Activated gamma-delta T cell treated with Interleukin-2 at 50 U/mL for 16 hours (primary cell): ENCODE results near the gene STAG2.

Experiments used
- DNase-seq: peaks from one replicate; pipeline ENCODE4 v3.0.0-alpha.2; 2020

Gene STAG2

DNA sequence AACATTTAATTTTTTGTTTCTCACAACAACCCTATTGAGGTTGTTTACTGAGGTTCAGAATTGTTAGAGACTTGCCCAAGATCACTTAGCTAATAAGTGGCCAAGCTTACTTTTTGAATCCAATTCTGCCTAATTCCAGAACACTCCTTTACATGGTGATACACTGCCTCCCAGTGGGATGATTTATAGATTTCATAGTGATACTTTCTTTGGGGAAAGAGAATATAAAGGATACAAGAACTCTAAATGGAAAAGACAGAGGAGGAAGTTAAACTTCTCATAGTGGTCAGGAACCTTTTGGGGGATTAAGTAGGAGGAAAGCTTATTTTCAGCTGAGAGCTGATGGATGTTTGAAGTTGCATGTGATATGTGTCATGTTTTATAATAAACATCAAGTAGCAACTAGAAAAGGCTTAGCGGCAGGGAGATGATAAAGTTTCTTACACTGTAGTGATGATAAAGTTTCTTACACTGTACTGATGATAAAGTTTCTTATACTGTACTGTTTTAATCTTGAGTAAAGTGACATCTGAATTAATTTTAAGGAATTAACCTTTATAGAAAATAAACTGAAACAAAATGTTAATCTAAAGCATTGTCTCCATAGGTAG lies 15.3 kb downstream of the STAG2 start:
- no peak for DNase-seq

DNA sequence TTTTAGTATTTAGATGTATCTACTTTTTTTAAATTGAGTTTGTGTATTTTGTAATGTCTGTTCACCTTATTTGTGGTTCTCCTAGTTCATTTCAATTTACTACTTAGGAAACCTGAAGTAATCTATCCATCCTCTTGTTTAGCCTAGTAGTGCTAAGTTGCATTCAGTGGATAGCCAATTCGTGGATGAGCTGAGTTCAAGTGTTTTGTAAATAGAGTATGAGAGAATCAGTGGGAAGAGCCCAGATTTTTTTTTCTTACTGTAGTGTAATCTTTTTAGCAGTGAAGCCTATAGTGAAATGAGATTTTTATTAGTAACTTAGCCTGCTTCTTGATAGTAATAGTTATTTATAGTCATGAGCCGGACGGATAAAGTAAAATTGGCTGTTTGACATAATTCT lies 21.7 kb downstream of the STAG2 start:
- no peak for DNase-seq

DNA sequence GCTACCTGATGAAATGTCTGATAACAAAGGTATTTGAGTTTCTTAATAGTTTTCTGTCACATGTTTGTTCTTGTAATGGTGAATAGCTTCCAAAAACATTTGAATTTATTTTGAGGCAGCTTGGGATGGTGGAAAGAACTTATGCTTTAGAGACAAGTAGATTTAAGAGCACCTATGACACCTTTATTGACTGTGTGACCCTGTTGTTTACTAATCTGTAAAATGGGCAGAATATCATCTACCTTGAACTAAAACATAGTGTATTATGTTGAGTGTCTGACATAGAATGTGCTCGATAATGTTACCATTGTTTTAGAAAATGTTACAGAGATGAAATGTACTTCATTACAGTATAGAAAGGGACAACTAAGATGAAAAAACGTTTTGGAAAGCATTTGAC lies 24.9 kb downstream of the STAG2 start:
- DNase-seq = no peak

DNA sequence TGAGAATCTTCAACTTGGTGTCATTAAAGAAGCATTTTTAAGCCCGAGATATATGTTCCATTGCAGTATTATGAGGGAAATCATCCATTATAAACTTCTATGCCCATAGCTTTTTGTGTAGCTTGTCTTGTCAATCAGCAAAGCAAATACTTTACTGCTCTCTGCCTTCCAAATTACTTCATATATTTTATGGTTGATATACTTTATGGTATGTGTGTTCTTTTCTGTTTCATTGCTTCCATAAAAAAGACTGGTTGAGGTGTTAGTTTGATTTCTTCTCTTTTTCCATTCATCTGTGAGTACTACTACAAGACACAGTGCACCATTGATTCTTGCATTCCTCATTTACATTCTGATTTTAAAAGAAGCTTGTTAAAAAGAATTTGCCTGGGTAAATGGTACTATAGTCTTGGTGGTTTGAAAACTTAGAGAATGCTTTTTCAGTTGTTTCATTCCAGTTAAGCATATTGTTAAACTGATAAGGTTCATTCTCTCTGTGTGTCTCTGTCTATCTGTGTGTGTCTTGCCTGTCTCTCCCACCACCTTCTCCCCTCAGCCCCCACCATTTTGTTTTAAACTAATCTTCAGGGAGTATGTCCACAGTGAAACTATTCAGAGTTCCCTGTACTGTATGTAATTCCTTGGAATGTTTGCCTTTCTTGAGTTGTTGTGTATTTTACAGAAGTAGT lies 27.1 kb downstream of the STAG2 start:
- no peak for DNase-seq

DNA sequence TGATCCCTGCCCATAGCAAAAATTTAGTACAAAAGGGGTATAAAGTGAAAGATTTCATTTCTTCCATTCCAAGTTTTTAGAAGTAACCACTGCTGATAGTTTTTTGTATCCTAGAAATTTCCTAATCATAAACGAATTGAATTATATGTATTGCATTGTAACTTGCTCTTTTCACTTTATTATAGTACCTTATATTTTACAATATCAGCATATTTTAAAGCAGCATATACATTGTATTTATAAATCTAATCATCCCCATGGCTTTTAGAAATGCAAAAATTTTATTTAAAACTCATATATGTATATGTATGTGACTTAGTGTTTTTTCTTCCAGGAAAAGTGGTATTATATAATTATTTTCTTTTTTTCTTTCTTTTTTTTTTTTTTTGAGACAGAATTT lies 27.7 kb downstream of the STAG2 start:
- DNase-seq = no peak

DNA sequence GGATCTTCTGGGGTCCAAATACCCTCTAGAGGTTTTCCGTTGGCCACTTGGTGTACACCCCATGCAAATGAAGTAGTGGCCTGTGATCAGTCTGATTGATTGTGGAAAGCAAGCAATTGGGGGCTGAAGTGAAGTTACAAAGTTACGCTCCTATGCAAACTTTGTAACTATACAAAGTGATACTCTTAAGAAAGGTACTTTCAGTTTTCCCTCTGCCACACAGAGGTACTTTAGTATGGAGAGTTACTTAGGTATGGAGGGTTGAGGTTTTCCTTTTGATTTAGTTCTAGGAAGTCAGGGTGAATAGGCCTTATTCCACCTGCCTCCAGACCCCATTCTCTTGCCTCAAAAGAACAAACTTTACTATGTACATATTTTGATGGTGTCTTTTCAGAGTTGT lies 28.7 kb downstream of the STAG2 start:
- no peak for DNase-seq

DNA sequence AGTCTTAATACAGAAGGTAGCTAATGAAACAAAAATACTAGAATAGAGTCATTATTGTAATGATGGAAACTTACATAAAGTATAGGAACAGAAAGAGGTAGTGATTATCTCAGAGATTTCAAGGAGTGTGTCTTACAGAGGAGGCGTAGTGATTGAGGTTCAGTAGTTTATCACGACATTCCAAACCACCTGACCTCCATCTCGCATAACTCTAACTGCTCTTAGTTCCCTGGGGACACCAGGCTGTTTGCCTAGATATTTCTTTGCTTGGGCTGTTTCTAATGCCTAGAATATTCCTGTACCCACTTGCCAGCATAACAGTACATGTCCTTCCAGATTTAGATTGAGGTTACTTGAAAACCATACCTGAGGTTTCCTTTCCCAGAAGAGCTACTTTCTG lies 29.1 kb downstream of the STAG2 start:
- DNase-seq = no peak

DNA sequence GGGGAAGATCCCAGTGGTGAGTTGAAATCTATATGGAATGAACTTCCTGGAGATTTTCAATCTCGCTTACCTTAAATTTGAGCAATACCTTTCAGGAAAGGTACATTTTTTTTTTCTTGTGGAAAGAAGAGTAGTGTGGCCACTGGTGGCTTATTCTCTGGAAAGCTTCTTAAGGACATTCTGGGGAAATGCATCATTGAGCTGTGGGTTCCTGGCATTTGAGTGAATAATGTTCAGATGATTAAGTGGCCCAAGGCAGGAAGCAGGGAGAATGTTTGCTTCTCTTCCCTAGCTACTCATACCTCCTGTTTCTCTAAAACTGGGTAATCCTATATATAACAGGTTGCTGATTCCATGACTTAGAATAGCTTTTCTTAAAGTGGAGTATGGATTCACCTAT lies 31.8 kb downstream of the STAG2 start:
- DNase-seq = no peak

DNA sequence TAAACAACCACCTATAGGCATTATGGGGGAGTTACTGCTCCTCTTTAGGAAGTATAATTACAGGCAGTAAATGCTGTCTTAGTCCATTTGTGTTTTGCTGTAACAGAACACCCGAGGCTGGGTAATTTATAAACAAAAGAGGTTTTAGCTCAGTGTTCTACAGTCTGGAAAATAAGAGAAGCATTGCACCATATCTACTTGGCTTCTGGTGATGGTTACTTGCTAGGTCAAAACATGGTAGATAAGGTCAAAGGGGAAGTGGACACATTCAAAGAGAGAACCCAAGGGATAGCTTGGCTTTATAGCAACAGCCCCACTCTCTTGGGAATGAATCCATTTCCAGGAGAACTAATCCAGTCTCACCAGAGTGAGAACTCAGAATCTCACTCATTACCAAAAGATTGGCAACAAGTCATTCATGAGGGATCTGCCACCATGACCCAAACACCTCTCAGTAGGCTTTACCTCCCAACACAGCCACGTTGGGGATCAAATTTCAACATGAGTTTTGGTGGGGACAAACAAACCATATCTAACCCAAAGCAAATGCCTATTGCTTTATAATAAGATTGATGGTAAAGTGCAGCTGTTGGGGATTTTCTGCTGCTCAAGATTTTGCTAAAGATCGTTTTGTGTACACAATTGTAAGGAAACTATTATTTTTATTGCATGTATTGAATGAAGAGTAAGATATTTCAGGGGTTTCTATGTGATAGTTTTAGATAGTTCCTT lies 32.6 kb downstream of the STAG2 start:
- DNase-seq = no peak

DNA sequence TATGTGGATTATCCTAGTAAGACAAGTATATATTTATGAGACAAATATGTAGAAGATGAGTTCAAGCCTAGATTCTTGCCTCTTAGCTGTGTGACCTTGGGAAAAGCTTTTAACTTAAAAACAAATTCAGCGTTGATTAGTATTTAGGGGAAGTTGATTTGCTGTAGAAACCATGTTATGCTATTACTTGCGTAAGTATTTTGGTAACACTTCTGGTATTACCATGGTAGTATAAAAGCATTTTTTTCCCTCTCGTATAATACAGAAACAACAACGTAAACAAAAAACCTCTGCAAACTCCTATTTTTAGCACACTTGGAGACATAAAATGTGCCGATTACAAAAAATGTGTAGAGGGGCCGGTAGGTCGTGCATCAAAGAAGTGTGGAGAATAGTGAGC lies 33.2 kb downstream of the STAG2 start:
- DNase-seq = no peak

DNA sequence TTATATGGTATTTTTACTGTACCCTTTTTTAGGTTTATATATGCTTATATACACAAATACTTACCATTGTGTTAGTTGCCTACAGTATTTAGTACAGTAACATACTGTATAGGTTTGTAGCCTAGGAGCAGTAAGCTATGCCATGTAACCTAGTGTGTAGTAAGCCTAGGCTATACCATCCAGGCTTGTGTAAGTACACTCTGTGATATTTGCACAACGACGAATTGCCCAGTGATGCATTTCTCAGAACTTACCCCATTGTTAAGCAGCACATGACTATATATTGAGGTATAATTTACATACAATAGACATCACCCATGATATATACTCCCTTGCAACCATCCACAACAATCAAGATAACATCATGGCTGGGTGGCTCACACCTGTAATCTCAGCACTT lies 40.1 kb downstream of the STAG2 start:
- DNase-seq = no peak

DNA sequence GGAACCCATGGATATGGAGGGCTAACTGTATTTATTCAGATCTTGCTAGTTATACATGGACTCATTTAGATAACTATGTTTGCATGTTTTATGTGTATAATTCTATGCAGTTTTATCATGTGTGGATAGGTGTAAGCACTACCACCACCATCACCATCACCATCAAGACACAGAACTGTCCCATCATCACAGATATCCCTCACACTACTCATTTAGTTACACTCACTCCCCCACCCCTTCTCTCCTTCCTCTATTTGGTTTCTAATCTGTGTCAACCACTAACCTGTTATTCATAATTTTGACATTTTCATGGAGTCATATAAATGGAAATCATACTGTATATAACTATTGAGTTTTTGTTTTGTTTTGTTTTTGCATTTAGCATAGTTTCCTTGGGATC lies 43.7 kb downstream of the STAG2 start:
- no peak for DNase-seq

DNA sequence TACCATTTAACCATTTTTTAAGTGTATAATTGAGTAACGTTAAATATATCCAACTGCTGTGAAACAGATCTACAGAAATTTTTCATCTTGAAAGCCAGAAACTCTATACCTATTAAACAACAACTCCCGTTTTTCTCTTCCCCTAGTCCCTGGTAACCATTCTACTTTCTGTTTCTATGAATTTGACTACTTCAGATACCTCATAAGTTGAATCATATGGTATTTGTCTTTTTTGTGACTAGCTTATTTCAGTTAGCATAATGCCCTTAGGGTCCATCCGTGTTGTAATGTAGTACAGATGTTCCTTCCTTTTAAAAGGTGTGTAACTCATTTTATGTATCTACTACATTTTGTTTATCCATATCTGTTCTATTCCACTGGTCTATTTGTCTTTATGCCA lies 48.7 kb downstream of the STAG2 start:
- DNase-seq = no peak

DNA sequence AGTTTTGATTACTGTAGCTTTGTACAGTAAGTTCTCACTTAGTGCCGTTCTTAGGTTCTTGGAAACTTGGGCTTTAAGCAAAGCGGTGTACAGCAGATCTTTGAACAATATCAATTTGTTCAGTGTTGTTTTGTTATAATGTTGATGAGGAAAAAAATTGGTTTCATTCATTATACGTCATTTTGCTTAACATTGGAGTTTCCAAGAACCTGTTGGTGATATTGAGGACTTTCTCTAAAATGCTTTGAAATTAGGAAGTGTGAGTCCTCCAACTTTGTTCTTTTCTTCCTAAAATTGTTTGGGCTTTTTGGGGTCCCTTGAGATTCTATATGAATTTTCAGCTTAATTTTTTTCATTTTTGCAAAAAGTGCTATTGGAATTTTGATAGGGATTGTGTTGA lies 49.1 kb downstream of the STAG2 start:
- DNase-seq = no peak

DNA sequence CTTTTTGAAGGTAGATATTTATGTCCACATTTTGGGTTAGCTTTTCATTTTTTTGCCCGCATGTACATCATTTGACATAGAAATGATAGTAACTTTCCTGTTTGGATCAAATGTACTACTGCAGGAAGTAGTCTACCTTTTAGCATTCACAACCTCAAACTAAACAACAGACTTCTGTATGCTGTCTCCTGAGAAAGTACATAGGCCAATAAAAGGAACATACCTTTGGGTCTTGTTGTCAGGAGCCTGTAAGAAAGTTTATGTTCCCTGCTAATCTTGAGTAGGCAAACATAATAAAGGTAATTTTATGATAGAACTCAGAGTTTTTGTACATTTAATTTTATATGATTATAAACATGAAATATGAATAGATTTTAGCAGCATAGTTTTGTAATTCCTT lies 54.2 kb downstream of the STAG2 start:
- no peak for DNase-seq

DNA sequence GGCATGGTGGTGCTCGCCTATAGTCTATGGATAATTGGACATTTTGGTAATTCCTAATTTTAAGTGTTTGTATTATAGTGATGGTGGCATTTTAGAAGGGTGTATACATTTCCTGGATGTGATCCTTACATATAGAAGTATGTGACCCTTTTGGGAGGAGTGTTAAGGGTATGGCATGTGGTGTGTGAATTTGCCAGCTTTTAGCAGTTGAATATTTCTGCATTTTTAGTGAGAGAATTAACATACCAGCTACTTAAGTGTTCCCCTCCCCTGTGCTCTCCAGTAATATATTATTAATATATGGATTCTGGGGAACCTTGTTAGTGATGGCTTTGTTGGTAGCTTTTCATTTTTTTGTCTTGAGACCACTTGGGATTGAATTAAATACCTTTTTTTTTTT lies 55.3 kb downstream of the STAG2 start:
- no peak for DNase-seq

DNA sequence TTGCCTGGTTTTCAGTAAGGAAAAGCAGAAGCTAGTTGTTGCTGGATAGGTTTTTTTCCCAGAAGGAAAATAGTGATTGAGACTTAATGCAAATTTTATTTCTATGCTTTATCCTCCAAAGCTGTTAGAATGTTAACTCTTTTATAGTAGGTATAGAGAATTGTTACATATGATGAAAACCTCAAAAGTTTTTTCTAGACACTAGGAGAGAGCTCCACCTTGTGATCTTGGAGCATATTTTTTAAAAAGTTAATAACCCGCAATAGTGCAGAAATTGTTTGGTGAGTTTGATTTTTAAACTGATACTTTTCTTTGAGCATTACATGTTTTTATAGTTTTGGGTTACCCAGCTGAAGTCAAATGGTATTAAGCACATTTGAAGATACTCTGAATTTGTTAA lies 56.5 kb downstream of the STAG2 start:
- DNase-seq = no peak

DNA sequence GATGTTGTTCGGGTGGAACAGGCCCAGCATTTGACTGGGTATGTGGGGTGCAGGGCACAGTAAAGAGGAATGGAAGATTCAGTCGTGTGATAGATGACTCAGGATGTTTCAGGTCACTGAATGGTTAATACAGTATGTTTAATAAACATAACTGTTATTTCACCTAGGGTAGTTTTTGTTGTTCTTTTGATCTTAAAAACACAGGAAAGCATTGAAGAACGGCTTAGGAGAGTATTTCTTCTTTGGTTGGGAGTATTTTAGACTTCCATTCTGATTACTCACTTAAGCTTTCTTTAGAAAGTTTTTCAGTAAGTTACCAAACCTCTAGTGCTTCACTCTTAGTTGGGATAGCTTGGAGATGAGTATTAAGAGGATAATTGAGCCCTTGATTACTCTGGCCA lies 62.3 kb downstream of the STAG2 start:
- DNase-seq = no peak

DNA sequence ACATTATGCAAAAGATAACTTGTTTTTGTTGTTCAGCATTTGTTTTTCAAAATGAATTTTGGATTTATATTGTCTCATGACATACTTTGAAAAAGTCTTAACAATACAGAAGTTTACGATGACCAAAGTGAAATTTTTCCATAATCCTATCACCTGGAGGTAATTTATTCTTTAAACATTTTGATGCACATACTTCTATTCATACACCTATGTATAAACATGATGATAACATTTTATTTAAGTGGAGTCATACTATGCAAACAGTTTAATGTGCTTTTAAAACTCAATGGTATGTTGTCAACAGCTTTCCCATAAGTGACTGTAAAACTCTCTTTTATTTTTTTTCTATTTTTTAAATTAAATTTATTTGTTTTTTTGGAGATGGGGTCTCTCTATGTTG lies 65.0 kb downstream of the STAG2 start:
- DNase-seq = no peak

DNA sequence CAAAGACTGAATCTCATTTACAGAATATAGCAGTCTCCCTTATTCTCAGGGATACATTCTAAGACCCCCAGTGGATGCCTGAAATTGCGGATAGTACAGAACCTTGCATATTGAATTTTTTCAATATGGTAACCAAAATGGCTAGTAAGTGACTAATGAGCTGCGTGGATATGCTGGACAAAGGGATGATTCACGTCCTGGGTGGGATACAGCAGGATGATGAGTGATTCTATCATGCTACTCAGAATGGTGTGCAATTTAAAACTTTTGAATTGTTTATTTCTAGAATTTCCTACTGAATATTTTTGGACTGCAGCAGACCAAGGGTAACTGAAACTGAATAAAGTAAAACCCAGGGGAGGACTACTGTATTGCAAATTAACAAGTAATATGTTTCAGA lies 66.7 kb downstream of the STAG2 start:
- no peak for DNase-seq

DNA sequence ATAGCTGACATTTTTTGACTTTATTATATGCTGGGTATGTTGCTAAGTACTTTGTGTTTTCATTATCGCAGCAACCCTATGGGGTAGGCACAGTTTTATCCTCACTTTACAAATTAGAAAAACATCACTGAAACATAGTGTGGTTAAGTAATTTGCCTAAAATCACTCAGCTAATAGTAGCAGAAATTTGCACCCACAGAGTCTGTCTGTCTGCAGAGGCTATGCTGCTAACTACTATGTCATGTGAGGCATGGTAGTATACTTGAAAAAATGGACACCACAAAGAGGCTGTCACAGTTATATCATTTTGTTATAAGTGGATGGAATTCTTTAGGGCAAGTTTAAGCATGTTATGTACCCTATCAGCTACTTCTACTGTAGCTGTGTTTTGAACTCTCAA lies 69.0 kb downstream of the STAG2 start:
- no peak for DNase-seq

DNA sequence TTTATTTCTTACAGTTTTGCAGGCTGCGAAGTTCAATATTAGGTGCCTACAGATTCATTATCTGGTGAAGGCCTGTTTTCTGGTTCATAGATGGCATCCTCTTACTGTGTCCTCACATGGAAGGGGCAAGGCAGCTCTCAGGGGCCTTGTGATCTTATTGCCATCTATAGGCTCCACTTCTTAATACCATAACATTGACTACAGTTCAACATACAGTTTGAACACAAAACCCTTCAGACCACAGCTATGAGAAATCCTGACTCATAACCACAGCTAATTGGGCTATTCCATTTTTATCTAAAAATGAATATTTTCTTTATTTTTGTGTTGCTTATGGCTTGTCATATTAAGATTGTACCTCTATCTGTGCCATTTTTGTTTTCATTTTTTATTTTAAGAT lies 72.3 kb downstream of the STAG2 start:
- DNase-seq = no peak

DNA sequence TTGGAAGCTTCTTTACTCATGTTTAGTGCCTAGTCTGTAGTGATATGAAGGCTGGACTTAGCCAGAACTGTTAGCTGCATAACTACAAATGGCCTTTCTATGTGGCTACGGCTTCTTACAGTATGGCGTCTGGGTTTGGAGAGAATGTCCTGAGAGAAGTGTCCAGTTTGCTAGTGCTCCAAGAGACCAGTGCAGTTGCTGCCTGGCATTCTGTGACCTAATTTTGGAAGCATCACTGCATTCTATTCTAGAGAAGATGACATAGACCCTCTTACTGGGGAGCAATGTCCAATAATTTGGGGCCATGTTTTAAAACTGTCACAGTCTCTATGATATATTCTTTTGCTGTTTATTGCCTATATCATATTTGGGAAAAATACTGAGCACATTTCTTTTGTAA lies 74.2 kb downstream of the STAG2 start:
- DNase-seq = no peak

DNA sequence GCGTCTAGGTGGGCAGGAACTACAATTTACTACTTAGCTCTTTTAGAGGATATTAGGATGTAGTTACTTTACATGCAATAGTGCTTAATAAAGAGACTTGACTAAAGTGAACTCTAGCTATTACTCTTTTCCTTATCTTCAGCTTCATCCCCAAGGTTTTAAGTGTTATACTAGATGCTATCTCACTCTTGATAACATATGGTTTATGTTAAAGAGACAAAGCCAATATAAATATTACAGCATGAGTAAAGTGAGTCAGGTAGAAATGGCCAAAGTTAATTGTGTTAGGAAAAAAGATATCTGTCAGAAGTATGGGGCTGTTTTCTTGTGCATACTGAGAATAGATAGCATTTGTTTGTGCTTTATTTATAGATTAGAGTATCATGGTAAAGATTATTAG lies 80.5 kb downstream of the STAG2 start:
- DNase-seq = no peak

DNA sequence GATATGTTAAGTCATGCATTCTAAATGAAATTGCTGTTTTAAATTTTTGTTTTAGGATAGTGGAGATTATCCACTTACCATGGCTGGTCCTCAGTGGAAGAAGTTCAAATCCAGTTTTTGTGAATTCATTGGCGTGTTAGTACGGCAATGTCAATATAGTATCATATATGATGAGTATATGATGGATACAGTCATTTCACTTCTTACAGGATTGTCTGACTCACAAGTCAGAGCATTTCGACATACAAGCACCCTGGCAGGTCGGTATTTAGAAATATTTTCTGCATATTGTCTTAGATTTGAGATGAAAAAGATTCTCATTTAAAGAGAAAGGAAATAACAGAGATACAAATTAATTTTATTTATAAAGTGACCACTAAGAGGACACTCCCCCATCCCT lies 83.6 kb downstream of the STAG2 start:
- DNase-seq = no peak
